Glutamatergic neuron (in vitro differentiated cells): ENCODE results near the gene HPD. TPM values are rescaled to one million over a fixed set of nuclear protein-coding genes. Genes with fewer than 3 reads are reported as not detected.

Experiments used
- DNase-seq: peaks from one replicate; pipeline ENCODE4 v3.0.0; 2022
- H3K27ac Mint-ChIP-seq: one replicate; pipeline ENCODE4 v1.8.0; 2020; ENCODE audit warnings: mild to moderate bottlenecking, mixed read lengths, inconsistent platforms; ENCODE audit not compliant: unreplicated experiment
- H3K27me3 Mint-ChIP-seq: one replicate; pipeline ENCODE4 v1.8.0; 2020; ENCODE audit warnings: mild to moderate bottlenecking, moderate library complexity, mixed read lengths, inconsistent platforms; ENCODE audit not compliant: unreplicated experiment
- H3K36me3 Mint-ChIP-seq: one replicate; pipeline ENCODE4 v1.8.0; 2020; ENCODE audit warnings: mild to moderate bottlenecking, mixed read lengths, inconsistent platforms; ENCODE audit not compliant: unreplicated experiment
- H3K4me1 Mint-ChIP-seq: one replicate; pipeline ENCODE4 v1.8.0; 2020; ENCODE audit warnings: mild to moderate bottlenecking, low read depth, mixed read lengths, inconsistent platforms; ENCODE audit not compliant: unreplicated experiment
- H3K4me3 Mint-ChIP-seq: one replicate; pipeline ENCODE4 v1.8.0; 2020; ENCODE audit warnings: mild to moderate bottlenecking, mixed read lengths, inconsistent platforms; ENCODE audit not compliant: unreplicated experiment
- H3K9me3 Mint-ChIP-seq: one replicate; pipeline ENCODE4 v1.8.0; 2020; ENCODE audit warnings: mild to moderate bottlenecking, moderate library complexity, mixed read lengths, inconsistent platforms; ENCODE audit not compliant: unreplicated experiment
- total RNA-seq: library from RNA; stranded (reverse); fragmentation: NEBNext Ultra II Directional; extraction: Animal tissue kit (Norgen Biotek cat#: 25700); gene quantifications from one replicate; pipeline ENCODE4 v1.2.1, GENCODE V29; 2021; ENCODE audit not compliant: unreplicated experiment
- TF ChIP-seq, protein P1 (sequence below): fragments of 200-600 bp; sonication (generic); IDR thresholded peaks from one replicate; pipeline ENCODE4 v1.5.0; 2021; ENCODE audit not compliant: partially characterized antibody, unreplicated experiment

The HPD gene
- total RNA-seq, 1 donor from 2014 or later = not detected

DNA sequence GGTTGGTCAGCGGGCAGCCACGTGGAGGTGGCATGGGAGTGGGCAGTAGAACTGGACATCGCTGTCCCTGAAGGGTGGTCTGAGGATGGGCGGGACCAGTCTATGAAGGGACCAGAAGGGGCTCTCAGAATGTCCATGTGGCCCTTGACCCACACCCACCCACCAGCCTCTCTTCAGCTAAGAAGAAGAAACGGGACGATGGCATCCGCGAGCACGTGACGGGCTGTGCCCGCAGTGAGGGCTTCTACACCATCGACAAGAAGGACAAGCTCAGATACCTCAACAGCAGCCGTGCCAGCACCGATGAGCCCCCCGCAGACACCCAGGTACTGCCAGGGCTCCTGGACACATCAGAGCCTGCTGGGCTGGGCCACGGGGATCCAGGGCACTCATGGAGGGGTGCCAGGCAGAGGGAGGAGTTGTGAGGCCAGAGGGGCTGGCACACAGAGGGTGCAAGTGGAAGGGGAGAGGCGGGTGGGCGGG is 33.6 kb downstream of the HPD start:
- Mint-ChIP-seq H3K9me3 (peaks cover 13% of the 10 kb centered on the region), H3K27ac (no peak overlapping the region), H3K36me3 (no peaks in the 10 kb centered on the region), H3K27me3 (peaks cover 18% of the 10 kb centered on the region), H3K4me3 (no peak overlapping the region), H3K4me1 (no peaks in the 10 kb centered on the region)
- DNase-seq = no peak
- TF ChIP-seq, protein P1, sequence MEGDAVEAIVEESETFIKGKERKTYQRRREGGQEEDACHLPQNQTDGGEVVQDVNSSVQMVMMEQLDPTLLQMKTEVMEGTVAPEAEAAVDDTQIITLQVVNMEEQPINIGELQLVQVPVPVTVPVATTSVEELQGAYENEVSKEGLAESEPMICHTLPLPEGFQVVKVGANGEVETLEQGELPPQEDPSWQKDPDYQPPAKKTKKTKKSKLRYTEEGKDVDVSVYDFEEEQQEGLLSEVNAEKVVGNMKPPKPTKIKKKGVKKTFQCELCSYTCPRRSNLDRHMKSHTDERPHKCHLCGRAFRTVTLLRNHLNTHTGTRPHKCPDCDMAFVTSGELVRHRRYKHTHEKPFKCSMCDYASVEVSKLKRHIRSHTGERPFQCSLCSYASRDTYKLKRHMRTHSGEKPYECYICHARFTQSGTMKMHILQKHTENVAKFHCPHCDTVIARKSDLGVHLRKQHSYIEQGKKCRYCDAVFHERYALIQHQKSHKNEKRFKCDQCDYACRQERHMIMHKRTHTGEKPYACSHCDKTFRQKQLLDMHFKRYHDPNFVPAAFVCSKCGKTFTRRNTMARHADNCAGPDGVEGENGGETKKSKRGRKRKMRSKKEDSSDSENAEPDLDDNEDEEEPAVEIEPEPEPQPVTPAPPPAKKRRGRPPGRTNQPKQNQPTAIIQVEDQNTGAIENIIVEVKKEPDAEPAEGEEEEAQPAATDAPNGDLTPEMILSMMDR = no peak

DNA sequence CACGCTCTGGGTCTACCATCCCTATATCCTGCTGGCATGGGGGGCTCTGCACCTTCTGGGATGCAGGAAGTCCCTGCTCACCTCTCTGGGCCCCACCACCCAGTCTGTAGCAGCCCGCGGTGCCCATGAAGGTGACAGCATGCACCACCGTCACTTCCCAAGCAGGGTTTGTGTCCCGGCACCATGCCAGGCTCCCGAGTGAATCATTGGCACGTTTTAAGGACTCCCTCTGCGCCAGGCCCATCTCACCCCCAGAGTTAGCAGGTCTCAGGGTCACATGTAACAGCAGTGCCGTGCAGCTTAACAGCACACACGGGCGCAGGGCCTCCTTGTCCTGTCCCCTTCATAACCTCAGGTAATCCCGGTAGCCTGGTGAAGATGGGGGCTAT is 34.9 kb downstream of the HPD start:
- H3K36me3 Mint-ChIP-seq = no peaks in the 10 kb centered on the region

GRCh38 chr12:121823101-121823726 is 35.4 kb downstream of the HPD start:
- Mint-ChIP-seq H3K4me3 (no peak overlapping the region), H3K36me3 (no peaks in the 10 kb centered on the region), H3K9me3 (peaks cover 7% of the 10 kb centered on the region), H3K4me1 (no peaks in the 10 kb centered on the region), H3K27me3 (peaks cover 7% of the 10 kb centered on the region), H3K27ac (no peak overlapping the region)
- no peak for DNase-seq
- TF ChIP-seq, protein P1 = no peak

More for the DNA sequence above, 34.9 kb downstream of the HPD start:
- Mint-ChIP-seq H3K4me1 (no peaks in the 10 kb centered on the region), H3K27me3 (peaks cover 12% of the 10 kb centered on the region), H3K4me3 (no peak overlapping the region), H3K9me3 (peaks cover 9% of the 10 kb centered on the region), H3K27ac (no peak overlapping the region)
- no peak for DNase-seq
- TF ChIP-seq, protein P1 = no peak

- Mint-ChIP-seq H3K36me3 (no peaks in the 10 kb centered on the region), H3K4me1 (no peaks in the 10 kb centered on the region), H3K27ac (no peak overlapping the region), H3K27me3 (peaks cover 7% of the 10 kb centered on the region), H3K4me3 (no peak overlapping the region), H3K9me3 (peaks cover 7% of the 10 kb centered on the region)
- no peak for DNase-seq
- TF ChIP-seq, protein P1 = no peak
Observed at GRCh38 chr12:121822393-121823100, 36.1 kb downstream of the HPD start.

DNA sequence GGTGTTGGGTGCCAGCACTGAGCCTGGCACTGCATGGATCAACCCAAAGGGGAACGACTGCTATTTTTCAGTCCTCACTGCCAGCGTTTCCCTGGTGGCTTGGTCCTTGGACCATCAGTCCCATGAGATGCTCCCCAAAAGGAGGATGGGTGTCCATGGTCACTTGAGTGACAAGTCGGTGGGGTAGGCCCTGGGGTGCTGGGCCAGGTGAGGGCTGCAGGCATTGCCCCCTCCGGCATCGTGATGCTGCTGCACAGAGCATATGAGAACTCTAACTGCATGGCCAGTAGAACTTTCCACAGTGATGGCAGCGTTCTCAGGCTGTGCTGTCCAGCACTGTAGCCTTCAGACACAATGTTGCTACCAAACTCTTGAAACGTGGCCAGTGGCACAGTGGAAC is 38.6 kb downstream of the HPD start:
- TF ChIP-seq, protein P1 = no peak
- Mint-ChIP-seq H3K4me1 (no peaks in the 10 kb centered on the region), H3K36me3 (no peaks in the 10 kb centered on the region), H3K4me3 (no peak overlapping the region), H3K27ac (no peak overlapping the region), H3K9me3 (peaks cover 5% of the 10 kb centered on the region), H3K27me3 (peaks cover 4% of the 10 kb centered on the region)
- DNase-seq = no peak
